Measurements from ENCODE around the gene HOXA3.

Gene HOXA3

DNA sequence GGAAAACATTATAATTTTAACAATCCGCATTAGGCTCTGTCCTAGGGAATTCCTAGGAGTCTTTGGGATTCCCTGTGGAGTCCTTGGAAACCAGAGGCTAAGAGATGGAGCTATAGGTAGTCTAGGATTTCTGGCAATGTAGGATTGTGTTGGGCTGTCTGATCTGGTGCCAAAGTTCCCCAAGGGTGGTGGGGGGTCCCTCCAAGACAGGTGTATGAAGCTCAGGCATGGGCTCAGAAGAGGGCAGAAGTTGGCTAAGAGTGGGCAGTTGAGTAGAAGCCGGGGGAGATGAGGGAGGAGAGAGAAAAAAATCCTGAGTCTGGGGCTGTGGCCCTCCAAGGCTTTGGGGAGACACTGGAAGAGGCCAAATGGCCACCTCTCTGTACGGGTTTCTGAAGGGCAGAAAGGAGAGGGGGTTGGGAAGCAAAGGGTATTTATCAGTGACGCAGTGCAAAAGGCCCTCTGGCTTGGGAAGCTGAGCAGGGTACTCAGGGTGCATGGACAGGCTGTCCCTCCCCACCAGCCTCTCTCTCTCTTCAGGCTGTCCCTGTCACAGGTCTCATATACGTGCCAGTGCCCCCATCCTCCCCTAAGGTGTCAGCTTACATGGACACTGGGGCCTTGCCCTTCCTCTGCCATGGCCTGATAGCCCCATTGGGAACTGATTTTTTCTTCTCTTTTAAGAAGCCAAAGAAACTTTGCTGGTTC, 5.7 kb downstream of the HOXA3 start:
- WGBS (ENCODE audit: extremely low coverage, insufficient coverage, insufficient read length): no CpG with 5 or more reads among the region's 5 CpGs
- H3K27me3 ChIP-seq (ENCODE audit: insufficient read depth, low read length): peaks cover 90% of the 10 kb centered on the region
- no peak for DNase-seq
- no peak overlapping the region for H3K23ac ChIP-seq (ENCODE audit: low read length)
- no peak overlapping the region for H3K27ac ChIP-seq (ENCODE audit: low read depth, low read length)
- H3K18ac ChIP-seq (ENCODE audit: low read length): no peak overlapping the region
- no peak overlapping the region for H3K9ac ChIP-seq (ENCODE audit: low read length)
- H3K79me2 ChIP-seq (ENCODE audit: control insufficient read depth, insufficient read depth, low read length, poor library complexity): no peaks in the 10 kb centered on the region
- no peak overlapping the region for H3K4me2 ChIP-seq (ENCODE audit: low read length)
- H2AFZ ChIP-seq (ENCODE audit: insufficient read depth, low read length, poor library complexity): no peak overlapping the region
- H4K8ac ChIP-seq (ENCODE audit: low read depth, low read length): no peak overlapping the region
- no peak overlapping the region for H2BK5ac ChIP-seq (ENCODE audit: low read depth, low read length, poor library complexity)
- H4K91ac ChIP-seq (ENCODE audit: low read depth, low read length): no peak overlapping the region
- no peak overlapping the region for H3K4ac ChIP-seq (ENCODE audit: low read depth, low read length)
- peaks cover 42% of the 10 kb centered on the region for H3K9me3 ChIP-seq (ENCODE audit: insufficient read depth, low read depth, low read length)
- H3K4me3 ChIP-seq (ENCODE audit: low read depth, low read length): no peak overlapping the region
- H3K79me1 ChIP-seq (ENCODE audit: low read length): no peaks in the 10 kb centered on the region
- H4K12ac ChIP-seq (ENCODE audit: low read depth, low read length): no peak overlapping the region
- H3K36me3 ChIP-seq (ENCODE audit: control insufficient read depth in 1 of 2, insufficient read depth in 2 of 2, low read length in 2 of 2): no peaks in the 10 kb centered on the region
- no peak overlapping the region for H3K14ac ChIP-seq (ENCODE audit: low read length)
- no peak overlapping the region for H2BK12ac ChIP-seq (ENCODE audit: low read length)
- H2AK5ac ChIP-seq (ENCODE audit: low read length): no peak overlapping the region
- H3K4me1 ChIP-seq (ENCODE audit: control insufficient read depth in 1 of 2, insufficient read depth in 2 of 2, low read length in 2 of 2): peaks cover 3 to 11% of the 10 kb centered on the region in 2 experiments
- H2BK120ac ChIP-seq (ENCODE audit: insufficient read depth, low read length, poor library complexity): no peak overlapping the region

DNA sequence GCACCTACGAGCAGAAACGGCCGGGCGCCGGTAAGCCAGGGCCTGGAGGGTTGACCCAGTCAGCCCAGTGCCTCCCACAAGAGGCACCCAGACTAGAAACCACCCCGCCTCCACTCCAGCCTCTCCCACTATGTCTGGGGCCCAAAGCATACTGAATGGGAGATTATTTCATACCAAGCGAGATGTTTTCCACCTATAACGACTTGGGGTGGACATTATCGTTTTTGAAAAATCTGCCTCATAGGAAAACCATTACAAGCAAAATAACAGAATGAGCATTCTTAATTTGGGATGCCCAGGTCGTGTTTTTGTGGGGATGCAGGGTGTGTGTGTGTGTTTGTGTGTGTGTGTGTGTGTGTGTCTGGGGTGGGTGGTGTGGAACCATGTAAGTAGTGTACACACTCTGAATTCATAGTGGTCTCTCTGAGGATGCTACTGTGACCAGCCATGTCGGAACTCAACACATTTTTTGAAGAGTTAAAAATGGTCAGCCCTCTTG, 6.4 kb downstream of the HOXA3 start:
- no peak for DNase-seq
- no peak overlapping the region for H4K12ac ChIP-seq (ENCODE audit: low read depth, low read length)
- no peaks in the 10 kb centered on the region for H3K79me2 ChIP-seq (ENCODE audit: control insufficient read depth, insufficient read depth, low read length, poor library complexity)
- no peak overlapping the region for H3K14ac ChIP-seq (ENCODE audit: low read length)
- H3K4ac ChIP-seq (ENCODE audit: low read depth, low read length): no peak overlapping the region
- no peaks in the 10 kb centered on the region for H3K79me1 ChIP-seq (ENCODE audit: low read length)
- H3K4me3 ChIP-seq (ENCODE audit: low read depth, low read length): no peak overlapping the region
- H3K27me3 ChIP-seq (ENCODE audit: insufficient read depth, low read length): peaks cover 90% of the 10 kb centered on the region
- H2BK5ac ChIP-seq (ENCODE audit: low read depth, low read length, poor library complexity): no peak overlapping the region
- H2BK120ac ChIP-seq (ENCODE audit: insufficient read depth, low read length, poor library complexity): no peak overlapping the region
- no peak overlapping the region for H3K18ac ChIP-seq (ENCODE audit: low read length)
- no peak overlapping the region for H2BK12ac ChIP-seq (ENCODE audit: low read length)
- no peak overlapping the region for H4K8ac ChIP-seq (ENCODE audit: low read depth, low read length)
- no CpG with 5 or more reads among the region's 11 CpGs for WGBS (ENCODE audit: extremely low coverage, insufficient coverage, insufficient read length)
- no peaks in the 10 kb centered on the region for H3K36me3 ChIP-seq (ENCODE audit: control insufficient read depth in 1 of 2, insufficient read depth in 2 of 2, low read length in 2 of 2)
- no peak overlapping the region for H3K23ac ChIP-seq (ENCODE audit: low read length)
- H3K9ac ChIP-seq (ENCODE audit: low read length): no peak overlapping the region
- no peak overlapping the region for H3K4me2 ChIP-seq (ENCODE audit: low read length)
- H4K91ac ChIP-seq (ENCODE audit: low read depth, low read length): no peak overlapping the region
- H3K27ac ChIP-seq (ENCODE audit: low read depth, low read length): no peak overlapping the region
- peaks cover 42% of the 10 kb centered on the region for H3K9me3 ChIP-seq (ENCODE audit: insufficient read depth, low read depth, low read length)
- H2AK5ac ChIP-seq (ENCODE audit: low read length): no peak overlapping the region
- H2AFZ ChIP-seq (ENCODE audit: insufficient read depth, low read length, poor library complexity): no peak overlapping the region
- H3K4me1 ChIP-seq (ENCODE audit: control insufficient read depth in 1 of 2, insufficient read depth in 2 of 2, low read length in 2 of 2): peaks cover 3 to 11% of the 10 kb centered on the region in 2 experiments

DNA sequence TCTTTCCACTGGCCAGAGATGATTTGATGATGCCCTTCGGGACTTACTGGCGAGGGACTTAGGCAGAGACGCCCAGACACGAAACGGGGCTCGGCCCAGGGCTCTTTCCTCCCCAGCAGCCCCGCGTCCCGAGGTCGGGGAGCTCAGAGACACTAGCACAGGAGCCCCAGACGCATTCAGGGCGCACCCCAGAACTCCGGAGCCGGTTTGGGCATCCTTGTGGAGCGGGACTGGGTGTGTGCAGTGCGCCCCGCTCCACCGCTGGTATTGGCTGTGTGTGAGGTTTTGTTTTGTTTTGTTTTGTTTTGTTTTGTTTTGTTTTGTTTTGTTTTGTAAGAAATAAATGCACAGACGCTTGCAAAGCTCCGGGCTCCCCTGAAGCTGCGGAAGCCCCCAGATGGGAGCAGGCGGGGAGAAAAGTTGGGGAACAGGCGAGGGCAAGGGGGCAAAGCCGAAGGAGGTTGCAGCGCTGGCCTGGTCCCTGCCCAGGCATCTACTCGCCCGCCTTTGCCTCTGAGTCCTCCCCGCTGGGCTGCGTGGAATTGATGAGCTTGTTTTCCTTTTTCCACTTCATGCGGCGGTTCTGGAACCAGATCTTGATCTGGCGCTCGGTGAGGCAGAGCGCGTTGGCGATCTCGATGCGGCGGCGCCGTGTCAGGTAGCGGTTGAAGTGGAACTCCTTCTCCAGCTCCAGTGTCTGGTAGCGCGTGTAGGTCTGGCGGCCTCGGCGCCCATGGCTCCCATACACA, 7.0 kb downstream of the HOXA3 start:
- no peak overlapping the region for H2BK5ac ChIP-seq (ENCODE audit: low read depth, low read length, poor library complexity)

DNA sequence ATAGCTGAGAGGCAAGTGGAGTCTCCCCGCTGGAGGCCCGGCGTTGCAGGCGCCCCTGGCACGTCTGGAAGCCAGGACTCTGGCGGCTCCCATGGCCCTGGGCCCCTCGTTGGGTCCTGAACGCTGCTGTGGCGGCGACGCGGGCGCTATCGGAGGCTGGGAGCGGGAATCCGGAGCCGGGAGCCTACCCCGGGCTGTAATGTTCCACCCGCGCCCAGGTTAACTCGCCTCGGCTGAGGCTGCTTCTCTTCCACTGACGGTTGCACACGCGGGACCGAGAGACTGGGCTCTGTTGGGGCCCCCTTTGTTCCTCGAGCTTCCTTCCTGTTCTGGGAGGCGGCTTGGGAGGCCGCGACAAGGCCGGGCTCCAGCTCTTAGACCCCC, 7.6 kb downstream of the HOXA3 start:
- Histone ChIP-seq H3K27me3 (ENCODE audit: insufficient read depth, low read length) (peaks cover 93% of the 10 kb centered on the region), H3K9me3 (ENCODE audit: insufficient read depth, low read depth, low read length) (peaks cover 36% of the 10 kb centered on the region)
- WGBS (ENCODE audit: extremely low coverage, insufficient coverage, insufficient read length): no CpG with 5 or more reads among the region's 31 CpGs

More for the DNA sequence above, 7.0 kb downstream of the HOXA3 start:
- Histone ChIP-seq H4K12ac (ENCODE audit: low read depth, low read length) (no peak overlapping the region), H4K8ac (ENCODE audit: low read depth, low read length) (no peak overlapping the region), H4K91ac (ENCODE audit: low read depth, low read length) (no peak overlapping the region), H3K36me3 (ENCODE audit: control insufficient read depth in 1 of 2, insufficient read depth in 2 of 2, low read length in 2 of 2) (no peaks in the 10 kb centered on the region), H3K27ac (ENCODE audit: low read depth, low read length) (no peak overlapping the region), H2BK120ac (ENCODE audit: insufficient read depth, low read length, poor library complexity) (no peak overlapping the region), H3K9ac (ENCODE audit: low read length) (no peak overlapping the region), H3K4me1 (ENCODE audit: control insufficient read depth in 1 of 2, insufficient read depth in 2 of 2, low read length in 2 of 2) (peaks cover 3 to 11% of the 10 kb centered on the region in 2 experiments), H3K23ac (ENCODE audit: low read length) (no peak overlapping the region), H2AFZ (ENCODE audit: insufficient read depth, low read length, poor library complexity) (no peak overlapping the region), H2BK12ac (ENCODE audit: low read length) (no peak overlapping the region), H2AK5ac (ENCODE audit: low read length) (no peak overlapping the region), H3K4me3 (ENCODE audit: low read depth, low read length) (no peak overlapping the region), H3K4me2 (ENCODE audit: low read length) (no peak overlapping the region), H3K14ac (ENCODE audit: low read length) (no peak overlapping the region), H3K9me3 (ENCODE audit: insufficient read depth, low read depth, low read length) (peaks cover 38% of the 10 kb centered on the region), H3K18ac (ENCODE audit: low read length) (no peak overlapping the region), H3K79me2 (ENCODE audit: control insufficient read depth, insufficient read depth, low read length, poor library complexity) (no peaks in the 10 kb centered on the region), H3K4ac (ENCODE audit: low read depth, low read length) (no peak overlapping the region), H3K27me3 (ENCODE audit: insufficient read depth, low read length) (peaks cover 90% of the 10 kb centered on the region), H3K79me1 (ENCODE audit: low read length) (no peaks in the 10 kb centered on the region)
- no CpG with 5 or more reads among the region's 47 CpGs for WGBS (ENCODE audit: extremely low coverage, insufficient coverage, insufficient read length)
- DNase-seq: no peak

More for the DNA sequence above, 7.6 kb downstream of the HOXA3 start:
- H3K14ac ChIP-seq (ENCODE audit: low read length): no peak overlapping the region
- no peak overlapping the region for H3K23ac ChIP-seq (ENCODE audit: low read length)
- no peak overlapping the region for H4K91ac ChIP-seq (ENCODE audit: low read depth, low read length)
- H3K4me3 ChIP-seq (ENCODE audit: low read depth, low read length): no peak overlapping the region
- H2BK5ac ChIP-seq (ENCODE audit: low read depth, low read length, poor library complexity): no peak overlapping the region
- no peak overlapping the region for H2BK12ac ChIP-seq (ENCODE audit: low read length)
- no peak overlapping the region for H2AK5ac ChIP-seq (ENCODE audit: low read length)
- H3K4me1 ChIP-seq (ENCODE audit: control insufficient read depth in 1 of 2, insufficient read depth in 2 of 2, low read length in 2 of 2): peaks cover 3 to 11% of the 10 kb centered on the region in 2 experiments
- DNase-seq: no peak
- H4K8ac ChIP-seq (ENCODE audit: low read depth, low read length): no peak overlapping the region
- no peak overlapping the region for H3K4ac ChIP-seq (ENCODE audit: low read depth, low read length)
- no peak overlapping the region for H3K9ac ChIP-seq (ENCODE audit: low read length)
- no peaks in the 10 kb centered on the region for H3K79me1 ChIP-seq (ENCODE audit: low read length)
- H3K27ac ChIP-seq (ENCODE audit: low read depth, low read length): no peak overlapping the region
- H2AFZ ChIP-seq (ENCODE audit: insufficient read depth, low read length, poor library complexity): no peak overlapping the region
- H3K36me3 ChIP-seq (ENCODE audit: control insufficient read depth in 1 of 2, insufficient read depth in 2 of 2, low read length in 2 of 2): no peaks in the 10 kb centered on the region
- no peak overlapping the region for H2BK120ac ChIP-seq (ENCODE audit: insufficient read depth, low read length, poor library complexity)
- no peak overlapping the region for H3K18ac ChIP-seq (ENCODE audit: low read length)
- H3K79me2 ChIP-seq (ENCODE audit: control insufficient read depth, insufficient read depth, low read length, poor library complexity): no peaks in the 10 kb centered on the region
- no peak overlapping the region for H4K12ac ChIP-seq (ENCODE audit: low read depth, low read length)
- no peak overlapping the region for H3K4me2 ChIP-seq (ENCODE audit: low read length)
